A673 (cell line): ENCODE measurements around the gene SUPT3H. TPM values are rescaled to one million over a fixed set of nuclear protein-coding genes. Genes with fewer than 3 reads are reported as not detected.

Experiments
- BruUV-seq: library from RNA; stranded (reverse); fragments of 400-500 nt; replicated peaks from 2 replicates; lab custom pipeline; 2021; lab: Mats Ljungman, UMichigan
- CTCF ChIA-PET: fragments of 300-600 bp; sonication (Branson Sonifier 250); formaldehyde crosslinking; loops from one replicate; lab custom pipeline; 2022; ENCODE audit warnings: antibody characterized with exemption; lab: Charles Lee
- POLR2A ChIA-PET: fragments of 300-600 bp; sonication (Branson Sonifier 250); formaldehyde crosslinking; loops from one replicate; lab custom pipeline; 2022; ENCODE audit warnings: antibody characterized with exemption; ENCODE audit not compliant: low non-redundant PET; lab: Charles Lee
- DNase-seq: peaks from one replicate; pipeline ENCODE4 v3.0.0-alpha.2; 2015; ENCODE audit warnings: low spot score
- H3K27ac ChIP-seq: fragments of 200-600 bp; sonication (generic); 2 replicates; pipeline ENCODE4 v1.5.1; 2016; ENCODE audit warnings: mixed run types, low read depth, mild to moderate bottlenecking, mixed read lengths, antibody characterized with exemption, low read length; ENCODE audit not compliant: poor library complexity, severe bottlenecking
- H3K27me3 ChIP-seq: fragments of 200-600 bp; sonication (generic); replicated peaks from 2 replicates; pipeline ENCODE4 v1.6.1; 2017; ENCODE audit warnings: mixed run types, low read depth, mild to moderate bottlenecking, mixed read lengths, antibody characterized with exemption, low read length; ENCODE audit not compliant: insufficient read depth, poor library complexity
- H3K36me3 ChIP-seq: fragments of 200-600 bp; sonication (generic); 2 replicates; pipeline ENCODE4 v1.6.1; 2016; ENCODE audit warnings: mixed run types, mild to moderate bottlenecking, mixed read lengths, antibody characterized with exemption, low read length; ENCODE audit not compliant: insufficient read depth, poor library complexity, severe bottlenecking
- H3K4me1 ChIP-seq: fragments of 200-600 bp; sonication (generic); 2 replicates; pipeline ENCODE4 v1.6.1; 2017; ENCODE audit warnings: mixed run types, mild to moderate bottlenecking, mixed read lengths, antibody characterized with exemption, low read length; ENCODE audit not compliant: insufficient read depth, poor library complexity, severe bottlenecking
- H3K4me3 ChIP-seq: fragments of 200-600 bp; sonication (generic); 2 replicates; pipeline ENCODE4 v1.5.1; 2016; ENCODE audit warnings: low read depth, mixed run types, mild to moderate bottlenecking, mixed read lengths, low read length; ENCODE audit not compliant: poor library complexity, severe bottlenecking
- H3K9me3 ChIP-seq: fragments of 200-600 bp; sonication (generic); 2 replicates; pipeline ENCODE4 v1.6.1; 2016; ENCODE audit warnings: mixed run types, low read depth, mild to moderate bottlenecking, mixed read lengths, antibody characterized with exemption, low read length; ENCODE audit not compliant: poor library complexity, severe bottlenecking
- EZH2 ChIP-seq: fragments of 200-600 bp; sonication (generic); IDR thresholded peaks from 2 replicates; pipeline ENCODE4 v1.6.1; 2017; ENCODE audit warnings: borderline replicate concordance, low read depth, mild to moderate bottlenecking, mixed read lengths, antibody characterized with exemption, low read length; ENCODE audit not compliant: poor library complexity, severe bottlenecking
- intact Hi-C: fragments of 100-400 bp; cut with micrococcal nuclease; formaldehyde crosslinking; loops from one replicate; pipeline ENCODE4 v1.10.0; 2022; ENCODE audit not compliant: unreplicated experiment
- total RNA-seq: library from RNA; stranded (reverse); gene quantifications from 2 replicates; pipeline ENCODE4 v1.2.3, GENCODE V29; 2021
- TF ChIP-seq, protein P1 (sequence below): fragments of 300-800, 200-600 bp; sonication (generic); conservative IDR thresholded peaks from 2 replicates; pipeline ENCODE4 v1.5.1; 2017; ENCODE audit warnings: low read depth, mild to moderate bottlenecking, antibody characterized with exemption, low read length, moderate library complexity, mixed read lengths

Gene SUPT3H
- total RNA-seq, 1 experiment from 2014 or later: 10.8 TPM

- BruUV-seq: no TSS peak
- no peak overlapping the region for H3K27ac ChIP-seq
- CTCF ChIA-PET: no interaction called here
- no peak for TF ChIP-seq EZH2
- TF ChIP-seq, protein P1, sequence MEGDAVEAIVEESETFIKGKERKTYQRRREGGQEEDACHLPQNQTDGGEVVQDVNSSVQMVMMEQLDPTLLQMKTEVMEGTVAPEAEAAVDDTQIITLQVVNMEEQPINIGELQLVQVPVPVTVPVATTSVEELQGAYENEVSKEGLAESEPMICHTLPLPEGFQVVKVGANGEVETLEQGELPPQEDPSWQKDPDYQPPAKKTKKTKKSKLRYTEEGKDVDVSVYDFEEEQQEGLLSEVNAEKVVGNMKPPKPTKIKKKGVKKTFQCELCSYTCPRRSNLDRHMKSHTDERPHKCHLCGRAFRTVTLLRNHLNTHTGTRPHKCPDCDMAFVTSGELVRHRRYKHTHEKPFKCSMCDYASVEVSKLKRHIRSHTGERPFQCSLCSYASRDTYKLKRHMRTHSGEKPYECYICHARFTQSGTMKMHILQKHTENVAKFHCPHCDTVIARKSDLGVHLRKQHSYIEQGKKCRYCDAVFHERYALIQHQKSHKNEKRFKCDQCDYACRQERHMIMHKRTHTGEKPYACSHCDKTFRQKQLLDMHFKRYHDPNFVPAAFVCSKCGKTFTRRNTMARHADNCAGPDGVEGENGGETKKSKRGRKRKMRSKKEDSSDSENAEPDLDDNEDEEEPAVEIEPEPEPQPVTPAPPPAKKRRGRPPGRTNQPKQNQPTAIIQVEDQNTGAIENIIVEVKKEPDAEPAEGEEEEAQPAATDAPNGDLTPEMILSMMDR: no peak
- POLR2A ChIA-PET: no interaction called here
- intact Hi-C loops: no loop called here
- DNase-seq: no peak
- H3K4me3 ChIP-seq: no peak overlapping the region
- H3K36me3 ChIP-seq: no peaks in the 10 kb centered on the region
- H3K27me3 ChIP-seq: no peaks in the 10 kb centered on the region
- no peaks in the 10 kb centered on the region for H3K9me3 ChIP-seq
- H3K4me1 ChIP-seq: peaks cover 4% of the 10 kb centered on the region
Measured at GRCh38 chr6:45371924-45372573, 5.7 kb downstream of the SUPT3H start.

GRCh38 chr6:45369870-45370269 lies 7.9 kb downstream of the SUPT3H start:
- no peak overlapping the region for H3K4me3 ChIP-seq
- no peak overlapping the region for H3K27ac ChIP-seq
- BruUV-seq: no TSS peak
- CTCF ChIA-PET: no interaction called here
- no peaks in the 10 kb centered on the region for H3K27me3 ChIP-seq
- no peaks in the 10 kb centered on the region for H3K4me1 ChIP-seq
- TF ChIP-seq EZH2: no peak
- TF ChIP-seq, protein P1: no peak
- POLR2A ChIA-PET: no interaction called here
- no peaks in the 10 kb centered on the region for H3K9me3 ChIP-seq
- intact Hi-C loops: no loop called here
- no peaks in the 10 kb centered on the region for H3K36me3 ChIP-seq
- DNase-seq: no peak

DNA sequence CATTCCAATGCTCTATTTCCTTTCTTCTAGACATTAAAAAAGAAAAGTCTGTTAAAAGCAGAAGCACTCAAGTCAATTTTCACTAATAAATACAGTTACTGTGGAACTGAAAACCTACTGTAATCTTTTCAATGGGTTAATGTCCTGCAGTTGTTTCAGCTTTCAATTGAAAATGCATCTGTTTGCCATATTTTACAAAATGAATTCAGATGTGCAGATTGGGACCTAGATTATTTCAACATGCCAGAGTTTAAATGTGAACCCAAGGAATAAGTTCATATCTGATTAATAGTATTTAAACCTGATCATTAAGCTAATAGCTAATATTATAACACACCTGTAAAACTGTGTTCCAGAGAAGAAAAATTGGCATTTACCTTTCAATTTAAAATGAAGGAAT lies 9.7 kb downstream of the SUPT3H start:
- Histone ChIP-seq H3K4me3 (no peak overlapping the region), H3K27ac (no peak overlapping the region), H3K9me3 (no peaks in the 10 kb centered on the region), H3K4me1 (no peaks in the 10 kb centered on the region), H3K27me3 (no peaks in the 10 kb centered on the region), H3K36me3 (no peaks in the 10 kb centered on the region)
- TF ChIP-seq, protein P1: no peak
- no TSS peak for BruUV-seq
- DNase-seq: no peak
- intact Hi-C loops: no loop called here
- POLR2A ChIA-PET: no interaction called here
- CTCF ChIA-PET: no interaction called here
